ENCODE measurements around the gene CAMTA1. TPM values are rescaled to one million over a fixed set of nuclear protein-coding genes. Genes with fewer than 3 reads are reported as not detected.
A peak's percentile ranks its signal among the peaks of the same experiment; 100 is the strongest.

The CAMTA1 gene
- polyA plus RNA-seq, 1 donor (not counting 4 experiments of a cell fraction or from before 2014, with no cell fraction given), result 51.4 TPM

DNA sequence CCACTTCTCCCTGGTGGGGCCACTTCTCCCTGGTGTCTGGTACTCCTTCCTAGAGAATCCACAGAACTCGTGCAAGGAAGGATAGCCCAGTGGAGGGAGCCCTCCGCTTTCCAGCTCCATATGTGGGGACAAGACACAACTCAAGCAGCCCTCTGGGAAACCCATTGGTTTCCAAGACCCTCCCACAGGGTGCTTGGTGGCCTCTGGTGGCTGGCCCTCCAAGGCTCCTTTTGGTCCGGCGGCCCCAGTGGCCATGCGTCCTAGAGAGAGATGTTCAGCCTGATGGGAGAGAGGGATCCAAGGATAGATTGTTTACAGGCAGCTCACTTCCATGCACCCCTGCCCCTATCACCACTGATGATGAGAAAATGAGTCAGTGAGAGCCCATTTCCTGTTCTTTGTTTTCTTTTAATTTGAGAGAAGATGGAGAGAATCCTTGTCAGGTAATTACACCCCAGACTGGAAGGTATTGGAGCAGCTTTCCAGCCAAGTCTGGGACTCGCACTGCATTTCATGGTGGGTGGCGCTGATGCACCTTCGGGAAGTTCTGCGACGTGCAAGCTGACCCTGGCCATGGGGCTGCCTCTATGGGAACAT is 499.7 kb downstream of the CAMTA1 start:
- Histone ChIP-seq H3K9me1 (ENCODE audit: control insufficient read depth, extremely low read depth, insufficient read depth, low read length) (no peaks in the 10 kb centered on the region), H3K4me2 (ENCODE audit: control insufficient read depth, extremely low read depth, insufficient read depth, low read depth, low read length) (peak overlapping the region; percentile 13), H3K9me3 (ENCODE audit: control insufficient read depth, low read depth, low read length) (no peaks in the 10 kb centered on the region), H3K9ac (ENCODE audit: control insufficient read depth, extremely low read depth, insufficient read depth, low read length) (no peak overlapping the region), H3K4me1 (ENCODE audit: control insufficient read depth, extremely low read depth, insufficient read depth, low read length) (peaks cover 16% of the 10 kb centered on the region), H3K27ac (ENCODE audit: control insufficient read depth, insufficient read depth, low read length) (no peak overlapping the region), H3K79me2 (ENCODE audit: control insufficient read depth, insufficient read depth, low read length) (no peaks in the 10 kb centered on the region), H2AFZ (ENCODE audit: control insufficient read depth, low read length) (no peak overlapping the region), H3K27me3 (ENCODE audit: control insufficient read depth, extremely low read depth, insufficient read depth, low read length) (no peaks in the 10 kb centered on the region), H3K4me3 (ENCODE audit: control insufficient read depth in 2 of 3, extremely low read depth in 1 of 3, insufficient read depth in 2 of 3, low read depth in 1 of 3, low read length in 3 of 3) (no peak overlapping the region), H3K36me3 (ENCODE audit: control insufficient read depth in 2 of 2, extremely low read depth in 1 of 2, insufficient read depth in 2 of 2, low read length in 2 of 2) (no peaks in the 10 kb centered on the region), H4K20me1 (ENCODE audit: control insufficient read depth, extremely low read depth, insufficient read depth, low read length) (no peaks in the 10 kb centered on the region)
- TF ChIP-seq EZH2 (IDR thresholded peaks at IDR 0.05; ENCODE audit: low read length), result no peak
- TF ChIP-seq, protein P1, sequence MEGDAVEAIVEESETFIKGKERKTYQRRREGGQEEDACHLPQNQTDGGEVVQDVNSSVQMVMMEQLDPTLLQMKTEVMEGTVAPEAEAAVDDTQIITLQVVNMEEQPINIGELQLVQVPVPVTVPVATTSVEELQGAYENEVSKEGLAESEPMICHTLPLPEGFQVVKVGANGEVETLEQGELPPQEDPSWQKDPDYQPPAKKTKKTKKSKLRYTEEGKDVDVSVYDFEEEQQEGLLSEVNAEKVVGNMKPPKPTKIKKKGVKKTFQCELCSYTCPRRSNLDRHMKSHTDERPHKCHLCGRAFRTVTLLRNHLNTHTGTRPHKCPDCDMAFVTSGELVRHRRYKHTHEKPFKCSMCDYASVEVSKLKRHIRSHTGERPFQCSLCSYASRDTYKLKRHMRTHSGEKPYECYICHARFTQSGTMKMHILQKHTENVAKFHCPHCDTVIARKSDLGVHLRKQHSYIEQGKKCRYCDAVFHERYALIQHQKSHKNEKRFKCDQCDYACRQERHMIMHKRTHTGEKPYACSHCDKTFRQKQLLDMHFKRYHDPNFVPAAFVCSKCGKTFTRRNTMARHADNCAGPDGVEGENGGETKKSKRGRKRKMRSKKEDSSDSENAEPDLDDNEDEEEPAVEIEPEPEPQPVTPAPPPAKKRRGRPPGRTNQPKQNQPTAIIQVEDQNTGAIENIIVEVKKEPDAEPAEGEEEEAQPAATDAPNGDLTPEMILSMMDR (optimal IDR thresholded peaks at IDR 0.05 in 1 of 3, IDR thresholded peaks at IDR 0.05 in 1 of 3, conservative IDR thresholded peaks at IDR 0.05 in 1 of 3; ENCODE audit: extremely low read depth in 1 of 3, insufficient read depth in 2 of 3, low read length in 3 of 3), result no peak
- FAIRE-seq (peak; percentile 71), DNase-seq (ENCODE audit: low read depth, low spot score) (no peak)
- dilution Hi-C loops (cut with MboI; ENCODE audit: extremely low pct_ligation_motif_present, low sequenced_read_pairs), result no loop called here

DNA sequence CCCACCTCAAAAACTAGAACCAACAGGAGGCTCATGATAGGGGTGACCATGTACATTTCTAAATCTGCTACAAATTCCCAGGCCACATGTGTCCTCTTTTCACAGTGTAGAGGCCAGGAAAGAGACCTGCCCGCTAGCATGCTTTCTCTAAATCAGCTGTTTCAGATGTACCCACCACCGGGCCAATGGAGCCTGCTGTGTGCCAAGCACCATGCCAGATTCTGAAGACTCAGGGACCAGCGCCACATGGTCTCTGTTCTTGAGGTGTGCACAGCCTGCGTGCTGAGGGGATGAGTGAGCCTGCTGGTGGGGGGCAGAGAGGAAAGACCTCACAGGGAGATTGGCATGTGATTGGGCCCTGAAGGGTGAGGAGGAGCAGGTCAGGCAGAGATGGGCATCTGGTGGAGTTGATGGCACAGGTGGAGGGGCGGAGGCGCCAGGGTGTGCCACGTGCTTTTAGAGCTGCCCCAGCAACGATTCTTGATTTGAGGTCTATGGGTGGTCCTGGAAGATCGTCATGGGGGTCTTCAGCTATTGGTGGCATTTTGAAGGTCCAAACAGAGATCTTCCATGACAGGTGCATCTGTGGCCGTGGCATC is 500.7 kb downstream of the CAMTA1 start:
- Histone ChIP-seq H3K36me3 (ENCODE audit: control insufficient read depth in 2 of 2, extremely low read depth in 1 of 2, insufficient read depth in 2 of 2, low read length in 2 of 2) (no peaks in the 10 kb centered on the region), H3K9ac (ENCODE audit: control insufficient read depth, extremely low read depth, insufficient read depth, low read length) (no peak overlapping the region), H3K9me1 (ENCODE audit: control insufficient read depth, extremely low read depth, insufficient read depth, low read length) (no peaks in the 10 kb centered on the region), H3K27me3 (ENCODE audit: control insufficient read depth, extremely low read depth, insufficient read depth, low read length) (no peaks in the 10 kb centered on the region), H3K4me2 (ENCODE audit: control insufficient read depth, extremely low read depth, insufficient read depth, low read depth, low read length) (no peak overlapping the region), H3K9me3 (ENCODE audit: control insufficient read depth, low read depth, low read length) (no peaks in the 10 kb centered on the region), H3K27ac (ENCODE audit: control insufficient read depth, insufficient read depth, low read length) (no peak overlapping the region), H3K4me1 (ENCODE audit: control insufficient read depth, extremely low read depth, insufficient read depth, low read length) (peaks cover 16% of the 10 kb centered on the region), H4K20me1 (ENCODE audit: control insufficient read depth, extremely low read depth, insufficient read depth, low read length) (no peaks in the 10 kb centered on the region), H3K79me2 (ENCODE audit: control insufficient read depth, insufficient read depth, low read length) (no peaks in the 10 kb centered on the region), H3K4me3 (ENCODE audit: control insufficient read depth in 2 of 3, extremely low read depth in 1 of 3, insufficient read depth in 2 of 3, low read depth in 1 of 3, low read length in 3 of 3) (no peak overlapping the region), H2AFZ (ENCODE audit: control insufficient read depth, low read length) (no peak overlapping the region)
- TF ChIP-seq, protein P1 (optimal IDR thresholded peaks at IDR 0.05 in 1 of 3, IDR thresholded peaks at IDR 0.05 in 1 of 3, conservative IDR thresholded peaks at IDR 0.05 in 1 of 3; ENCODE audit: extremely low read depth in 1 of 3, insufficient read depth in 2 of 3, low read length in 3 of 3), result no peak
- TF ChIP-seq EZH2 (IDR thresholded peaks at IDR 0.05; ENCODE audit: low read length), result no peak
- FAIRE-seq (no peak), DNase-seq (ENCODE audit: low read depth, low spot score) (no peak)
- dilution Hi-C loops (cut with MboI; ENCODE audit: extremely low pct_ligation_motif_present, low sequenced_read_pairs), result no loop called here

Data from keratinocyte (primary cell).